ENCODE measurements around the gene CENPVL2. TPM values are rescaled to one million over a fixed set of nuclear protein-coding genes. Genes with fewer than 3 reads are reported as not detected.
"Not testable (repeated sequence)": the region's sequence is repeated elsewhere in the genome, so short reads cannot be mapped to it uniquely, and the experiment has no call there.

CENPVL2 gene
- total RNA-seq, 4 donors from 2014 or later = not detected

DNA sequence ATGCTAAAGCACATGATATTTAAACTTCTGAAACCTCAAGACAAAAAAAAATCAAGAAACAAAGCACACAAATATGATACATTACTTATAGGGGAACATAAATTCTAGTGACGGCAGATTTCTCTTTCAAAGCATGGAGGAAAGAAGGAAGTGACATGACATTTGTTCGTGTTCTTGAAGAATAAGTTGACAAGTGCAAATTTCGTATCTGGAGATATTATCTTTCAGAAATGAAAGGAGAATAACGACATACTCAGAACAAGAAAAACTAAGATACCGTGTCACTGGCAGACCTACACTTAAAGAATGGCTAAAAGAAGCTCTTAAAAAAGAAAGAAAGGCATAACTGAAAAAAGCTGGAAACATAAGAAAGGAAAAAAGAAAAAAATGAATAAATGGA, 16.6 kb downstream of the CENPVL2 start:
- no peaks in the 10 kb centered on the region for H3K36me3 ChIP-seq
- no peak overlapping the region for H3K27ac ChIP-seq
- TF ChIP-seq, protein P1, sequence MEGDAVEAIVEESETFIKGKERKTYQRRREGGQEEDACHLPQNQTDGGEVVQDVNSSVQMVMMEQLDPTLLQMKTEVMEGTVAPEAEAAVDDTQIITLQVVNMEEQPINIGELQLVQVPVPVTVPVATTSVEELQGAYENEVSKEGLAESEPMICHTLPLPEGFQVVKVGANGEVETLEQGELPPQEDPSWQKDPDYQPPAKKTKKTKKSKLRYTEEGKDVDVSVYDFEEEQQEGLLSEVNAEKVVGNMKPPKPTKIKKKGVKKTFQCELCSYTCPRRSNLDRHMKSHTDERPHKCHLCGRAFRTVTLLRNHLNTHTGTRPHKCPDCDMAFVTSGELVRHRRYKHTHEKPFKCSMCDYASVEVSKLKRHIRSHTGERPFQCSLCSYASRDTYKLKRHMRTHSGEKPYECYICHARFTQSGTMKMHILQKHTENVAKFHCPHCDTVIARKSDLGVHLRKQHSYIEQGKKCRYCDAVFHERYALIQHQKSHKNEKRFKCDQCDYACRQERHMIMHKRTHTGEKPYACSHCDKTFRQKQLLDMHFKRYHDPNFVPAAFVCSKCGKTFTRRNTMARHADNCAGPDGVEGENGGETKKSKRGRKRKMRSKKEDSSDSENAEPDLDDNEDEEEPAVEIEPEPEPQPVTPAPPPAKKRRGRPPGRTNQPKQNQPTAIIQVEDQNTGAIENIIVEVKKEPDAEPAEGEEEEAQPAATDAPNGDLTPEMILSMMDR (IDR thresholded peaks at IDR 0.05) = no peak
- TF ChIP-seq EP300 (IDR thresholded peaks at IDR 0.05) (no peak), POLR2A (IDR thresholded peaks at IDR 0.05) (no peak), POLR2AphosphoS5 (IDR thresholded peaks at IDR 0.05) (no peak)
- 41 to 73% methylated on average over 2 to 5 of the region's 5 CpGs for WGBS, 2 donors (ENCODE audit: low coverage in 1 of 2)
- H3K4me1 ChIP-seq = no peaks in the 10 kb centered on the region
- no peak for ATAC-seq
- no peak overlapping the region for H3K4me3 ChIP-seq
- H3K9me3 ChIP-seq = no peaks in the 10 kb centered on the region
- no peaks in the 10 kb centered on the region for H3K27me3 ChIP-seq

DNA sequence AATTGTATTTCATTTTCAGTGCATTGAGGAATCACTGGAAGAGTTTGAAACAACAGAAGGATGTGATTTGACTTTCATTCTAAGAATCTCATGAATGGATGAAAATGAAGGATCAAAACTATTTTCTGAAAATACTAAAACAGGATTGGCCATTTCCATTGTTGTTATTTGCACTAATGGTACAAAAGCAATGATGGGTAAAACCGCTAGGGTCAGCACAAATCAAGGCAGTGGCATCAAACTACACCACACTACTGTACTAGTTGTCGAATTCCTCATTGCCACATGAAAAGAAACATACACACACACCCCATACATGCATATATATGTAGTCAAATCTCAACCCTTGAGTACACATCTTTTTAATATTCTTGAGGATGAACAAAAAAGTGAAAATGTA, 39.3 kb downstream of the CENPVL2 start:
- Histone ChIP-seq H3K9me3 (no peaks in the 10 kb centered on the region), H3K27me3 (no peaks in the 10 kb centered on the region), H3K36me3 (no peaks in the 10 kb centered on the region), H3K4me3 (no peak overlapping the region), H3K27ac (no peak overlapping the region), H3K4me1 (no peaks in the 10 kb centered on the region)
- TF ChIP-seq POLR2AphosphoS5 (IDR thresholded peaks at IDR 0.05) (no peak), POLR2A (IDR thresholded peaks at IDR 0.05) (no peak), EP300 (IDR thresholded peaks at IDR 0.05) (no peak)
- TF ChIP-seq, protein P1 (IDR thresholded peaks at IDR 0.05) = no peak
- no peak for ATAC-seq
- 40 to 70% methylated on average over 2 of the region's 2 CpGs for whole genome bisulfite sequencing, 2 donors (ENCODE audit: low coverage in 1 of 2)

DNA sequence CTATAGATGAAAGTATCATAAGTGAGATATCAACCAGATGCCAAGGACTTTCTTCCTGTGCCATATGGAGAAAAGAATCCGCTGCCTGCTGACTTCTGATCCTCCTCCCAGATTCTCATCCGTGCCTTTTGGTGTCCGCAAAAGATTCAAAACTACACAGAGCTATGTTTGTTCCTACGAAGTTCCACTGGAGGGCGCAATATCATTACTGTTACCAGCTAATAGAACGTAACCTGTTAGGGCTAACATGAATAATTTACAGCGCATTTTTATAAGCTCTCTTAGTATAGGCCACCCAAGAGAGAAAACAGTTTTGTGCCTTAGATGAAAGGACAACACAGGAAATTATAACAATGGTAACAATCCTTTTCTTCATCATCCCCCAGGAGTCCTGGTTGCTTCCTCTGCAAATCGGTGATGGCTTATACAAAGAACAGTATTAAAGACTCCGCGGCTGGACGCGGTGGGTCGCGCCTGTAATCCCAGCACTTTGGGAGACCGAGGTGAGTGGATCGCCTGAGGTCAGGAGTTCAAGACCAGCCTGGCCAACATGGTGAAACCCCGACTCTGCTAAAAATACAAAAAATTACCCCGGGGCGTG, 41.1 kb downstream of the CENPVL2 start:
- Histone ChIP-seq H3K36me3 (no peaks in the 10 kb centered on the region), H3K4me1 (no peaks in the 10 kb centered on the region)
- 22% methylated on average over 9 of the region's 19 CpGs for WGBS, 2 donors (ENCODE audit: low coverage in 1 of 2)

DNA sequence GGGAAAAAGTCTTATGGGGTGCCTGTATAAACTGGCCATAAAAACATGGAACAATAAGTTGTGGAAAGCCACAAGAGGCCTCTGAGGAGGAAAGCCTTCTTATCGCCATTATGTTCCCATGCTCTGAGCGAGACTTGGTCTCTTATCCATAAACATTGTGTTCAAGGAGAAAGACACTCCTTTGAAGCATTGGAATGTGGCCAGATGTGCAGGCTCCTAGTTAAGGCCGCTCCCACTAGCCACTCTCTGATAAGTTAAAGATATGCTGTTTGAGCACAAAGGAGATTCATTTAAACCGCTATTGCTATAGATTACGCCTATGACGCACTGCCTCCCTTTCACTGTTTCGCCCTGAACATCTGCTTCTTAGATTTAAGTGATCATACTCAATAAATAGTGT, 46.1 kb downstream of the CENPVL2 start:
- not testable (repeated sequence) for H3K27me3 ChIP-seq, H3K9me3 ChIP-seq
- WGBS, 2 donors (ENCODE audit: low coverage in 1 of 2) = 57 to 68% methylated on average over 5 of the region's 7 CpGs

More for the DNA sequence above, 41.1 kb downstream of the CENPVL2 start:
- Histone ChIP-seq H3K27me3 (no peaks in the 10 kb centered on the region), H3K27ac (no peak overlapping the region), H3K4me3 (no peak overlapping the region), H3K9me3 (no peaks in the 10 kb centered on the region)
- TF ChIP-seq POLR2A (IDR thresholded peaks at IDR 0.05) = no peak
- no peak for TF ChIP-seq POLR2AphosphoS5 (IDR thresholded peaks at IDR 0.05)
- TF ChIP-seq, protein P1 (IDR thresholded peaks at IDR 0.05) = peak in 1 of 4 experiments; percentile 34
- no peak for TF ChIP-seq EP300 (IDR thresholded peaks at IDR 0.05)
- no peak for ATAC-seq

More for the DNA sequence above, 46.1 kb downstream of the CENPVL2 start:
- not testable (repeated sequence) for H3K27ac ChIP-seq, H3K4me3 ChIP-seq, ATAC-seq, H3K36me3 ChIP-seq, H3K4me1 ChIP-seq

Other genes with a start within 250 kb of the CENPVL2 start
- 1 to 10 TPM; 2.4 to 5.1 (median 3.8) TPM for gene NUDT11, start 186.2 kb downstream of the CENPVL2 start, total RNA-seq
- not detected for gene CENPVL3, start 63.9 kb downstream of the CENPVL2 start, total RNA-seq
- not detected for gene CENPVL1, start 27.7 kb upstream of the CENPVL2 start, total RNA-seq
- 1 to 10 TPM; 4.8 to 7.1 (median 6.6) TPM for gene GSPT2, start 60.6 kb upstream of the CENPVL2 start, total RNA-seq
- 10 to 100 TPM; 34.2 to 54.8 (median 43.5) TPM for gene MAGED1, start 210.8 kb upstream of the CENPVL2 start, total RNA-seq